ENCODE measurements around the gene CACYBP. TPM values are rescaled to one million over a fixed set of nuclear protein-coding genes. Genes with fewer than 3 reads are reported as not detected.

Gene CACYBP
- total and polyA plus RNA-seq, 2 of the 13 experiments (the other 11 are each of a cell fraction or from before 2014, with no cell fraction given) = 18.4 to 183 TPM

DNA sequence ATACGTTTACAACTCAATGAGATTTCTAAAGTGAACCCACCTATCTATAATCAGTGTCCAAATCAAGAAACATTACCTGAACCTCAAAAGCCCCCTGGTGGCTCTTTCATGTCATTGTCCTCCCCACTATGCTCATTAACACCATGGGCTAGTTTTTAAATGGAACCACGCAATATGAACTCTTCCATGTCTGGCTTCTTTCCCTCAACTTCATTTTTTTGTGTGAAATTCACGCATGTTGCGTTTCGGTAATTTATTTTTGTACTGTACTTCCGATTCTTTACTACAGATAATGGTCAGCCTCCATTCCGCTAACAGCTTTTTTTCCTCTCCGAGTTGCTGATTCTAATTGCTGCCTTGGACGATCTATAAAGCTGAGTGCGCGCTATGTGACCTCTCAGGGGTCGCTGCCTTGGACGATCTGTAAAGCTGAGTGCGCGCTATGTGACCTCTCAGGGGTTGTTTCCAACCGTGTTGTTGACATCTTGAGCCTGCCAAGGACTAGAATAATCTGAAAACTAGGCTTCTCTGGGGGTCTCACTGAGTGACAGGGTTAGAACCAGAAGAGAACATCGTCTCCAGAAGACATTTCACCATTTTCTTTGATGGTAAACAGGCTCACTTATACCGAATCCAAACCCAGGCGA is 1.1 kb upstream of the CACYBP start (continued):
- 0 out of 2 replicates have a peak, but pooled peaks have one; percentile 15 for TF ChIP-seq KDM5A (IDR thresholded peaks at IDR 0.05; ENCODE audit: borderline replicate concordance, low read length)
- no peak for TF ChIP-seq RNF2 (conservative IDR thresholded peaks at IDR 0.05; ENCODE audit: low read depth)
- no peak for TF ChIP-seq SOX5 (CRISPR knock-in tag; IDR thresholded peaks at IDR 0.05; ENCODE audit: borderline replicate concordance)
- peak; percentile 16; the same call in 1 of the 2 replicates for TF ChIP-seq SNAI1 (CRISPR knock-in tag; IDR thresholded peaks at IDR 0.05; ENCODE audit: borderline replicate concordance)
- TF ChIP-seq SNAPC2 (CRISPR knock-in tag; IDR thresholded peaks at IDR 0.05) = no peak
- TF ChIP-seq ZNF83 (CRISPR knock-in tag; IDR thresholded peaks at IDR 0.05; ENCODE audit: borderline replicate concordance) = no peak
- TF ChIP-seq MATR3 (CRISPR knock-in tag; IDR thresholded peaks at IDR 0.05) = no peak
- TF ChIP-seq NKX3-1 (CRISPR knock-in tag; IDR thresholded peaks at IDR 0.05) = no peak
- no peak for TF ChIP-seq KDM6A (CRISPR knock-in tag; IDR thresholded peaks at IDR 0.05; ENCODE audit: low read depth)
- no peak for TF ChIP-seq NAIF1 (CRISPR knock-in tag; IDR thresholded peaks at IDR 0.05; ENCODE audit: borderline replicate concordance)
- TF ChIP-seq, protein P1, sequence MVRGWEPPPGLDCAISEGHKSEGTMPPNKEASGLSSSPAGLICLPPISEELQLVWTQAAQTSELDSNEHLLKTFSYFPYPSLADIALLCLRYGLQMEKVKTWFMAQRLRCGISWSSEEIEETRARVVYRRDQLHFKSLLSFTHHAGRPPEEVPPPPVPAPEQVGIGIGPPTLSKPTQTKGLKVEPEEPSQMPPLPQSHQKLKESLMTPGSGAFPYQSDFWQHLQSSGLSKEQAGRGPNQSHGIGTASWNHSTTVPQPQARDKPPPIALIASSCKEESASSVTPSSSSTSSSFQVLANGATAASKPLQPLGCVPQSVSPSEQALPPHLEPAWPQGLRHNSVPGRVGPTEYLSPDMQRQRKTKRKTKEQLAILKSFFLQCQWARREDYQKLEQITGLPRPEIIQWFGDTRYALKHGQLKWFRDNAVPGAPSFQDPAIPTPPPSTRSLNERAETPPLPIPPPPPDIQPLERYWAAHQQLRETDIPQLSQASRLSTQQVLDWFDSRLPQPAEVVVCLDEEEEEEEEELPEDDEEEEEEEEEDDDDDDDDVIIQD (CRISPR knock-in tag; IDR thresholded peaks at IDR 0.05; ENCODE audit: low read depth) = no peak
- TF ChIP-seq ZKSCAN5 (CRISPR knock-in tag; IDR thresholded peaks at IDR 0.05) = no peak
- 0 out of 2 replicates have a peak, but pooled peaks have one; percentile 16 for TF ChIP-seq TP53 (CRISPR knock-in tag; conservative IDR thresholded peaks at IDR 0.05)
- TF ChIP-seq, protein P2, sequence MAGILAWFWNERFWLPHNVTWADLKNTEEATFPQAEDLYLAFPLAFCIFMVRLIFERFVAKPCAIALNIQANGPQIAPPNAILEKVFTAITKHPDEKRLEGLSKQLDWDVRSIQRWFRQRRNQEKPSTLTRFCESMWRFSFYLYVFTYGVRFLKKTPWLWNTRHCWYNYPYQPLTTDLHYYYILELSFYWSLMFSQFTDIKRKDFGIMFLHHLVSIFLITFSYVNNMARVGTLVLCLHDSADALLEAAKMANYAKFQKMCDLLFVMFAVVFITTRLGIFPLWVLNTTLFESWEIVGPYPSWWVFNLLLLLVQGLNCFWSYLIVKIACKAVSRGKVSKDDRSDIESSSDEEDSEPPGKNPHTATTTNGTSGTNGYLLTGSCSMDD (CRISPR knock-in tag; IDR thresholded peaks at IDR 0.05) = no peak
- no peak for TF ChIP-seq ZNF331 (CRISPR knock-in tag; IDR thresholded peaks at IDR 0.05)
- TF ChIP-seq SRSF1 (optimal IDR thresholded peaks at IDR 0.05; ENCODE audit: low read depth, low read length) = no peak
- TF ChIP-seq ZNF605 (CRISPR knock-in tag; IDR thresholded peaks at IDR 0.05) = 0 out of 2 replicates have a peak, but pooled peaks have one; percentile 12
- no peak for TF ChIP-seq NR2C2 (CRISPR knock-in tag; IDR thresholded peaks at IDR 0.05; ENCODE audit: borderline replicate concordance)
- TF ChIP-seq RAD21 (CRISPR knock-in tag; IDR thresholded peaks at IDR 0.05) = 0 out of 2 replicates have a peak, but pooled peaks have one; percentile 18
- no peak for TF ChIP-seq ZNF883 (CRISPR knock-in tag; IDR thresholded peaks at IDR 0.05; ENCODE audit: not compliant biosample characterization)
- TF ChIP-seq, protein P3, sequence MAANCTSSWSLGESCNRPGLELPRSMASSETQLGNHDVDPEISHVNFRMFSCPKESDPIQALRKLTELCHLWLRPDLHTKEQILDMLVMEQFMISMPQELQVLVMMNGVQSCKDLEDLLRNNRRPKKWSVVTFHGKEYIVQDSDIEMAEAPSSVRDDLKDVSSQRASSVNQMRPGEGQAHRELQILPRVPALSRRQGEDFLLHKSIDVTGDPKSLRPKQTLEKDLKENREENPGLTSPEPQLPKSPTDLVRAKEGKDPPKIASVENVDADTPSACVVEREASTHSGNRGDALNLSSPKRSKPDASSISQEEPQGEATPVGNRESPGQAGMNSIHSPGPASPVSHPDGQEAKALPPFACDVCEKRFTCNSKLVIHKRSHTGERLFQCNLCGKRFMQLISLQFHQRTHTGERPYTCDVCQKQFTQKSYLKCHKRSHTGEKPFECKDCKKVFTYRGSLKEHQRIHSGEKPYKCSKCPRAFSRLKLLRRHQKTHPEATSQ (CRISPR knock-in tag; IDR thresholded peaks at IDR 0.05; ENCODE audit: borderline replicate concordance) = no peak
- TF ChIP-seq ZNF501 (CRISPR knock-in tag; IDR thresholded peaks at IDR 0.05) = no peak; the same call in 1 of the 2 replicates
- TF ChIP-seq, protein P4, sequence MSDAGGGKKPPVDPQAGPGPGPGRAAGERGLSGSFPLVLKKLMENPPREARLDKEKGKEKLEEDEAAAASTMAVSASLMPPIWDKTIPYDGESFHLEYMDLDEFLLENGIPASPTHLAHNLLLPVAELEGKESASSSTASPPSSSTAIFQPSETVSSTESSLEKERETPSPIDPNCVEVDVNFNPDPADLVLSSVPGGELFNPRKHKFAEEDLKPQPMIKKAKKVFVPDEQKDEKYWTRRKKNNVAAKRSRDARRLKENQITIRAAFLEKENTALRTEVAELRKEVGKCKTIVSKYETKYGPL (CRISPR knock-in tag; IDR thresholded peaks at IDR 0.05) = no peak
- no peak for TF ChIP-seq ARID2 (CRISPR knock-in tag; IDR thresholded peaks at IDR 0.05; ENCODE audit: borderline replicate concordance)
- TF ChIP-seq YY1 (IDR thresholded peaks at IDR 0.05; ENCODE audit: insufficient read depth, insufficient replicate concordance, low read depth, low read length) = no peak

Measured in HepG2 (cell line).